SU-DHL-6 (cell line): ENCODE data around the gene TMEM258.

Experiments
- CTCF ChIP-seq: fragments of 200-600 bp; sonication (generic); IDR thresholded peaks from one replicate; pipeline ENCODE4 v1.5.1; 2017; ENCODE audit warnings: antibody characterized with exemption, mild to moderate bottlenecking, low read length, moderate library complexity; ENCODE audit not compliant: insufficient read depth, poor library complexity, severe bottlenecking
- EZH2phosphoT487 ChIP-seq: fragments of 200-600 bp; sonication (generic), shearing (Covaris generic); conservative IDR thresholded peaks from 2 replicates; pipeline ENCODE4 v1.6.1; 2018; ENCODE audit warnings: mild to moderate bottlenecking, antibody characterized with exemption, low read length, moderate library complexity, mixed read lengths

- TF ChIP-seq CTCF (no peak), EZH2phosphoT487 (no peak)
Observed at GRCh38 chr11:61839742-61840141, 47.3 kb upstream of the TMEM258 start.
